IPS-15b (cell line): ENCODE results near the gene RASL12.

Source experiments
- H3K27me3 ChIP-seq: one replicate; pipeline ENCODE4 v1.6.1; 2013; ENCODE audit warnings: low read length; ENCODE audit not compliant: control insufficient read depth, insufficient read depth
- H3K36me3 ChIP-seq: one replicate; pipeline ENCODE4 v1.6.1; 2013; ENCODE audit warnings: low read length; ENCODE audit not compliant: control insufficient read depth, insufficient read depth
- H3K4me1 ChIP-seq: one replicate; pipeline ENCODE4 v1.6.1; 2013; ENCODE audit warnings: mild to moderate bottlenecking, low read length; ENCODE audit not compliant: control insufficient read depth, insufficient read depth
- H3K4me3 ChIP-seq: one replicate; pipeline ENCODE4 v1.5.1; 2013; ENCODE audit warnings: low read depth, low read length
- H3K9ac ChIP-seq: one replicate; pipeline ENCODE4 v1.6.1; 2013; ENCODE audit warnings: low read depth, mild to moderate bottlenecking, low read length
- H3K9me3 ChIP-seq: one replicate; pipeline ENCODE4 v1.6.1; 2013; ENCODE audit warnings: mild to moderate bottlenecking, low read length; ENCODE audit not compliant: control insufficient read depth, insufficient read depth

RASL12 gene

GRCh38 chr15:65068403-65068788 lies 605 bp upstream of the RASL12 start:
- Histone ChIP-seq H3K36me3 (peaks cover 3% of the 10 kb centered on the region), H3K27me3 (no peaks in the 10 kb centered on the region), H3K4me1 (peaks cover 3% of the 10 kb centered on the region), H3K9ac (peak overlapping the region; percentile 51), H3K9me3 (no peaks in the 10 kb centered on the region), H3K4me3 (peak overlapping the region; percentile 80)

- peaks cover 3% of the 10 kb centered on the region for H3K4me1 ChIP-seq
- peak overlapping the region; percentile 13 for H3K9ac ChIP-seq
- H3K9me3 ChIP-seq = no peaks in the 10 kb centered on the region
- no peaks in the 10 kb centered on the region for H3K27me3 ChIP-seq
- H3K36me3 ChIP-seq = peaks cover 3% of the 10 kb centered on the region
- peak overlapping the region; percentile 80 for H3K4me3 ChIP-seq
These were observed 510 bp downstream of the RASL12 start for GRCh38 chr15:65067317-65067644.

GRCh38 chr15:65066635-65067316 lies 1.0 kb downstream of the RASL12 start:
- H3K27me3 ChIP-seq = no peaks in the 10 kb centered on the region
- H3K9ac ChIP-seq = peak overlapping the region; percentile 13
- no peaks in the 10 kb centered on the region for H3K9me3 ChIP-seq
- peaks cover 3% of the 10 kb centered on the region for H3K36me3 ChIP-seq
- peak overlapping the region; percentile 80 for H3K4me3 ChIP-seq
- peaks cover 3% of the 10 kb centered on the region for H3K4me1 ChIP-seq

DNA sequence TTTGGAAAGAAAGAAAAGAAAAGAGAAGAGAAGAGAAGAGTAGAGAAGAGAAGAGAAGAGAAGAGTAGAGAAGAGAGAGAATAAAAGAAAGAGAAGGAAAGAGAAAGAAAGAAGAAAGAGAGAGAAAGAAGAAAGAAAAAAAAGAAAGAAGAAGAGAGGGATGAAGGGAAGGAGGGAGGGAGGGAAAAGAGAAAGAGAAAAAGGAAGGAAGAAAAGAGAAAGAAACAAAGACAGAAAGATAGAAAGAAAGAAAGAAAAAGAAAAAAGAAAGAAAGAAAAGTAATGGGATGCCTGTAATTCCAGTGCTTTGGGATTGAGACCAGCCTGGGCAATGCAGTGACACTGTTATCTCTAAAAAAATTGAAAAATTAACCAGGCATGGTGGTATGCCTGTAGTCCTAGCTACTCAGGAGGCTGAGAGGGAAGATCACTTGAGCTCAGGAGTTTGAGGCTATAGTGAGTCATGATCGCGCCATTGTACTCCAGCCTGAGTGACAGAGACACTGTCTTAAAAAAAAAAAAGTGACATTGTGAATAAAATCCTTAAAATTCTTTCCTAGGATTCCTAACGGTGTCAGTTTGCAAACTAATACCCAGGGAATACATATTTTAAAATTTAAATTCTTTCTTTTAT lies 1.7 kb downstream of the RASL12 start:
- Histone ChIP-seq H3K4me3 (no peak overlapping the region), H3K9ac (no peak overlapping the region), H3K36me3 (peaks cover 3% of the 10 kb centered on the region), H3K4me1 (peaks cover 3% of the 10 kb centered on the region), H3K27me3 (no peaks in the 10 kb centered on the region), H3K9me3 (no peaks in the 10 kb centered on the region)

DNA sequence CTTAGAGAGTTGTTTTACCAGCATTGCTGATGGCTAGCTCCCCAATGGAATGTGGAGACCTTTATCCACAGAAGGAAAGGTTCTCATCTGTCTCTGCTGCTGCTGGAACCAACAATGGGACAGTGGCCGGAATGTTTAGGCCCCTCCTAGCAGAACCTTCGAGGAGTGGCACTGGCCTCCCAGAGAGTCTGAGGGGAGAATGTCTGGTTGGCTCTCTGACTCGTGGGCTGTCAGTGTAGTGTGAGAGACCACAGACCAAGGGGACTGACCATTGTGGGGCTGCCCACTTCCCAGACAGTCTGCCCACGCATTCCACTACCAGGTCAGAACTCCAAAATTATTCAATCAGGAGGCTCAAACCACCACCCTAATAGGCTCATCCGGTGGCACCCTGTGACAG lies 5.1 kb downstream of the RASL12 start:
- Histone ChIP-seq H3K27me3 (no peaks in the 10 kb centered on the region), H3K36me3 (peaks cover 11% of the 10 kb centered on the region), H3K4me1 (peaks cover 3% of the 10 kb centered on the region), H3K9ac (no peak overlapping the region), H3K4me3 (no peak overlapping the region), H3K9me3 (no peaks in the 10 kb centered on the region)

DNA sequence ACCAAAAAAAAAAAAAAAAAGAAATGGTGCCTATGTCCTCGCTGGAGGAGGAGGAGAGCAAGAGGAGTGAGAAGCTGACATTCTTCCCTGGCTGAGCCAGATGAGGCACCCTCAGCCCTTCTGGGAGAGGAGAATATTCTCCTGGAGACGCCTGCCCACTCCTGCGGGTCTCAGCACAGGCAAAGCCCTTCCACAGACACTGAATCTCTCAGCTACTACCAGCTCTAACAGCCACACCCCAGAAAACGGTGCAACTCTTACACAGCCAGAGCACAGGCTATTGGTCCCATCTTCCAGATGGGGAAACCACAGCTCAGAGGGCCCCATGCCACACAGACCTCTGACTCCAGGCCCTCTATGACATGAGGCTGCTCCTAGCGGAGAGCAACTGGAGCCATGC lies 5.7 kb downstream of the RASL12 start:
- Histone ChIP-seq H3K4me1 (peaks cover 3% of the 10 kb centered on the region), H3K36me3 (peaks cover 11% of the 10 kb centered on the region), H3K9ac (no peak overlapping the region), H3K4me3 (no peak overlapping the region), H3K27me3 (no peaks in the 10 kb centered on the region), H3K9me3 (no peaks in the 10 kb centered on the region)

- H3K36me3 ChIP-seq = peaks cover 11% of the 10 kb centered on the region
- H3K4me1 ChIP-seq = no peaks in the 10 kb centered on the region
- H3K9me3 ChIP-seq = no peaks in the 10 kb centered on the region
These were observed 7.0 kb downstream of the RASL12 start for GRCh38 chr15:65060641-65061397.

GRCh38 chr15:65059931-65060596 lies 7.7 kb downstream of the RASL12 start:
- H3K9ac ChIP-seq = no peak overlapping the region
- no peaks in the 10 kb centered on the region for H3K4me1 ChIP-seq
- H3K36me3 ChIP-seq = peaks cover 13% of the 10 kb centered on the region
- no peak overlapping the region for H3K4me3 ChIP-seq
- no peaks in the 10 kb centered on the region for H3K9me3 ChIP-seq
- no peaks in the 10 kb centered on the region for H3K27me3 ChIP-seq

More at GRCh38 chr15:65060641-65061397, 7.0 kb downstream of the RASL12 start:
- Histone ChIP-seq H3K9ac (no peak overlapping the region), H3K4me3 (no peak overlapping the region), H3K27me3 (no peaks in the 10 kb centered on the region)

- H3K9ac ChIP-seq = no peak overlapping the region
- no peaks in the 10 kb centered on the region for H3K27me3 ChIP-seq
- no peak overlapping the region for H3K4me3 ChIP-seq
- H3K9me3 ChIP-seq = no peaks in the 10 kb centered on the region
- no peaks in the 10 kb centered on the region for H3K4me1 ChIP-seq
- H3K36me3 ChIP-seq = peaks cover 13% of the 10 kb centered on the region
These were observed 8.4 kb downstream of the RASL12 start for GRCh38 chr15:65059369-65059750.

- Histone ChIP-seq H3K9ac (no peak overlapping the region), H3K9me3 (no peaks in the 10 kb centered on the region), H3K4me1 (no peaks in the 10 kb centered on the region), H3K27me3 (no peaks in the 10 kb centered on the region), H3K4me3 (no peak overlapping the region), H3K36me3 (peaks cover 13% of the 10 kb centered on the region)
These were observed 9.1 kb downstream of the RASL12 start for GRCh38 chr15:65058394-65059368.

GRCh38 chr15:65057549-65057940 lies 10.2 kb downstream of the RASL12 start:
- Histone ChIP-seq H3K9me3 (no peaks in the 10 kb centered on the region), H3K4me1 (no peaks in the 10 kb centered on the region), H3K9ac (no peak overlapping the region), H3K4me3 (no peak overlapping the region), H3K36me3 (peaks cover 13% of the 10 kb centered on the region), H3K27me3 (no peaks in the 10 kb centered on the region)
